HG03025 (cell line): ENCODE results near the gene MED13.
"Not testable (repeated sequence)": the region's sequence is repeated elsewhere in the genome, so short reads cannot be mapped to it uniquely, and the experiment has no call there.

Source experiments
- ATAC-seq: cut with Tn5 transposase; IDR thresholded peaks from one replicate; pipeline ENCODE4 v1.9.1; 2021; ENCODE audit warnings: mild to moderate bottlenecking, moderate library complexity; ENCODE audit not compliant: unreplicated experiment, low FRiP score

MED13 gene

DNA sequence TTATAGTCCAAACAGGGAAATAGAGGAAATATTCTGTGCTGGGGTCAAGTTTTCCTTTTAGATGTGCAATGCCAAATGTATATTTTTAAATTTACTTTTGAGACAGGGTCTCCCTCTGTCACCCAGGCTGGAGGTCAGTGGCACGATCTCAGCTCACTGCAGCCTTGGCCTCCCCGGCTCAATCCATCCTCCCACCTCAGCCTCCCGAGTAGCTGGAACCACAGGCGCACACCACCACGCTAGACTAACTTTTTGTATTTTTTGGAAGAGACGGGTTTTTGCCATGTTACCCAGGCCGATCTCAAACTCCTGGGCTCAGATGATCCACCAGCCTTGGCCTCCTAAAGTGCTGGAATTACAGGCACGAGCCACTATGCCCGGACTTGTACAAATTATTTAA lies 25.8 kb upstream of the MED13 start:
- no peak for ATAC-seq

DNA sequence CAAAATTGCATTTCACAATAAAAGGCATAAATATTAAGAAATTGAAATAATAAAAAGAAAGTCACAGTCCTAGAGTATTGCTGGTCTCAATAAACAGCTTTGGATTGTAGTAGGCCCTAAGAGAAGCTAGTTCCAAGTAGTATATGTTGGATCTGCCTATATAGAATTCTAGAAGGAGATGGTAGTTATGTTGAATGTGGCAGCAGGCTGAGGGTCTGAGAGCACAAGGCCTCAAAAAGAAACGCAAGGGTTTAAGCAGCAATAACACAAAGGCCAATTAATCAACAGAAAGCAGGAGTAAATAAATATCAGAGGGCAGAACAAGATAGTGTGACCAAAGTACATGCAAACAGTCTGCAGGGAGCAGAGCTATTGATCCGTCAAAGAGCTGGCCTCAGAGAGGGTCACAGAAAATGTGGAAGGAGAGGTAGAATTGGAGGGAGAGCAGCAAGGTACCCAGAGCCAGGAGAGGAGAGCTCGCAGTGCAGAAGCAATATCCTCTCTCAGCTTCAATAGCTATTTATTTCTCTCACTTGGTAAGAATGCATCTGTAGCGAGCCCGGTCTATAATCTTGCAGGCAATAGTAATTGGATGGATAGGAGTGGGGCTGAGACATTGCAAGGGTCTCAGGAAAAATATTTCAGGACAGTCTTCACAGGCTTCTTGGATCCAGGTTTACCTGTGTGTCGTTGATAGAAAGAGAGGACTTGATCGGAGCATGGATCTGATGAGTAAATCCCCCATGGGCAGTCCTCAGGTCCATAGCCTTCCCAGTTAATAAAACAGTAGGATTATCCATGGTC lies 25.1 kb upstream of the MED13 start:
- ATAC-seq, result no peak

DNA sequence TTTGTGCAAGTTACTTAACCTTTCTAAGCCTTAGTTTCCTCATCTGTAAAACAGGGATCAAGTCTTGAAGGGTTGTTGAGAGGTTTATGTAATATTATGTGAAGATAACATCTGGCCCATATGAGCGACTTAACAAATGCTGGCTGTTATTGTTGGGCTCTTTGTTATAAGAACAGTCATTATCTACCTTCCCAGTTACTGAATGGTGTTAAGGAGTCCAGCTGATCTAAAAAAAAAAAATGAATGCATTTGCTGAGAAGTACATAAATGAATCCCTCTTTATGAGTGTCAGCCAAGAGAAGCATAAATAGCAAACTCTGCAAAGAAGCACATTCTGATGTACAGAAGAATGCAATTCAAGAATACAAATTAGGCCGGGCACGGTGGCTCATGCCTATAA lies 24.3 kb upstream of the MED13 start:
- ATAC-seq, result no peak

DNA sequence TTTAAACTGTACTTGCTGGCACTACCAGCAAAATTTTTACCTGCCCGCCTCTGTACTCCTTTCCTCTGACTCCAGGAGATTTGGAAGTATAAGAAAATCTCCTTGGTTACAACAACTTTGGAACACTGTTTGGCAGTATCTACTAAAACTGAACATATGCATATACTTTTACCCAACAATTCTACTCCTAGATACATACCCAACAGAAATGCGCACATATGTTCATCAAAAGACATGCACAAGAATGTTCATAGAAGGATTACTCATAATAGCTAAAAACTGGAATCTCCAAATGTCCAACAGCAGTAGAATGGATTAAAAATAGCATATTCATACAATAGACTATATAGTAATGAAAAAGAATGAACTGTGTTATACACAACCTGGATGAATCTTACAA lies 21.7 kb upstream of the MED13 start:
- no peak for ATAC-seq

DNA sequence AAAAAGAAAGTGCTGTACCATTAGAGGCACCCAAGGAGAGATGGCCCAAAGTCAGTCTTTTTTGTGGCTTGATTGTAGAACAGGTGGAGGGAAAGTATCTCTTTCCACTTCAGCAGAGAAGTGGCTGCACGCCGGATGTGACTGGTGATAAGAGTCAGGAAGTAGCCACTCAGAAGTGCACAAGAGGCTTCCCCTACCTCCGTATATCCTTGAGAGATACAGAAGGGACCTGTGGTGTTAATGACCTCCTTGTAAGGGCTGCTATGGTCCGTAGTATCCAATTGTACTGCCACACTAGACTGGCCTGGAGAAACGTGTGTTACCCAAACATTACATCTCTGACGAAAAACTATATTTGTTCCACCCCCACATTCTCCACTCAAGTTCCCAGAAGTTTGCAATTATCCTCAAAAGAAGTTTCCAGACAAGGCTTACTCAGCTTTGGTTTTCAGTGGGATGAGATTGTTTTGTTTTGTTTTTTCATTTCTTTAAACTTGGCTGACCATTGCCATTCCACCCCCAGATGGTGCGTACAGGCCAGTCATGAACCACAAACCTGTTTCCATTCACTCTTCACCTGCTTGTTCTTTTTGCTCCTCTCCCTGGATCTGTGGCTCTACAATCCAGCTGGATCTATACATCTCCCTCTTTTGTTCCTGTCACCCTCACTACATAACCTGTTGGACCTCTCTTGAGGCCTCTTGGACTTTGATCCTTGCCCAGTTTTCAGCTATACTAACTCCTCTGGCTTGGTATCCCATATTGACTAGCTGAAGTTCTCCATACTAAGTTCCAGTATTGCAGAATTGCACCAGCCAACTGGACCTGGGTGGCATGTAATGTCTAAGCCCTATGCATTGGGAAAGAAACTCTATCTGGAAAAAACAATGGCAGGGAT lies 20.7 kb upstream of the MED13 start:
- no peak for ATAC-seq

DNA sequence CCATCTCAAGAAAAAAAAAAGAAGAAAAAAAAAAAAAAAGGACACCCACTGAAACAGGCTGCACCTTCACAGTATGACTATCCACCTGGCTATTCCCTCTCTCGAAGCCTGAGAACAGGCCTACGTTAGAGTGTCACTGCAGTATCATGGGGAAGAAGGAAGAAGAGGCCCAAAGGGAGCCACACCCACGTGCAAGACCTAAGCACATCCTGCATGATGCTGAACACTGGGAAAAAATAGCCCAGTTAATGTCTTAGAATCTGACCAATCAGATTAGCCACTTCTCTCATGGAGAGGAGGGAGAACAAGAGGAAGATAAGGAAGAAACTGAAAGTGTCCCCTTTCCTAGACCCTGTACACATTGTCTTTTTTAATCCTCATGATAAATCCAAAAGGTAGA lies 19.5 kb upstream of the MED13 start:
- no peak for ATAC-seq

DNA sequence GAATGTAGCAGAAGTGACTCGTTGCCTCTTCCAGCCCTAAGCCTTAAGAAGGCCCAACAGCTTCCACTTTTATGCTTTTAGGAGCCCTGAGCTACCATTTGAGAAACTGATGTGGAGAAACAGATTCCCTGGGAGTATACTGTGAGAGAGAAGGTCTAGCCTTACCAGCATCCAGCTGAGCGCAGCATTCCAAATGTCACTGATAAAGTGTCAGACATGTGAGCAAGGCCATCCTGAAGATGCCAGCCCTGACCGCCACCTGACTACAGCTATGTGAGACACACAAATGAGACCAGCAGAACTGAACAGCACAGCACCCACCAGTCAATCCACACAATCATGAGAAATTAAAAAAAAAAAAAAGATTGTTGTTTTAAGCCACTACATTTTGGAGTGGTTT lies 18.6 kb upstream of the MED13 start:
- no peak for ATAC-seq

DNA sequence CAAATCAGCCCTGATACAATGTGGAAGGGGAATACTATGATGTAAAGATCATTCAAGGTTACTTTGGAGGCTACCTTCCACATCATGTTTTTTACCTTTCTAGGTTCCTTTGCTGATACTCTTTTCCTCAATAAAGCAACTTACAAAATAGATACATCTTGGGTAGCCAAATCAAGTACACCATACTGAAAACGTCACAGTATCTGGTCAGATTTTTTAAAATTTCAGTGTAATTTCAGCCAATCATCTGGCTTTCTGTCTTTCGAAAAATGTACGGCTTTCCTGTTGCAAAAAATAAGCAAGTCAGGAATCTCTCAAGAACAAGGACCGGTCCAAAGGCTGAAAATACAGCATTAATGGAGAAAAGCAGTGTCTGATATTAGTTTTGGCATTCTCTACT lies 15.6 kb upstream of the MED13 start:
- ATAC-seq, result no peak

DNA sequence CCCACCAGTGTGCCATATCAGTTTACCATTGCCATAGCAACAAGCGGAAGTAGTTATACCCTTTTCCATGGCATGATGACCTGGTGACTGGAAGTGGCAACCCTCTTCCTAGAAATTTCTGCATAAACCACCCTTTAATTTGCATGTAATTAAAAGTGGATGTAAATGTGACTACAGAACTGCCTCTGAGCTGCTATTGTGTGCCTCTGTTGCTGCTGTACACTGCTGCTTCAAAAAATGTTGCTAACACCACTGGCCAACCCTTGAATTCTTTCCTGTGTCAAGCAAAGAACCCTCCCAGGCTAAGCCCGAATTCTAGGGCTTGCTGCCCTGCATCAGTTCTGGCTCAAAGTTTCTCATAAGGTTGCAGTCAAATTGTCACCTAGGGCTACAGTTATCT lies 12.9 kb upstream of the MED13 start:
- ATAC-seq, result no peak

DNA sequence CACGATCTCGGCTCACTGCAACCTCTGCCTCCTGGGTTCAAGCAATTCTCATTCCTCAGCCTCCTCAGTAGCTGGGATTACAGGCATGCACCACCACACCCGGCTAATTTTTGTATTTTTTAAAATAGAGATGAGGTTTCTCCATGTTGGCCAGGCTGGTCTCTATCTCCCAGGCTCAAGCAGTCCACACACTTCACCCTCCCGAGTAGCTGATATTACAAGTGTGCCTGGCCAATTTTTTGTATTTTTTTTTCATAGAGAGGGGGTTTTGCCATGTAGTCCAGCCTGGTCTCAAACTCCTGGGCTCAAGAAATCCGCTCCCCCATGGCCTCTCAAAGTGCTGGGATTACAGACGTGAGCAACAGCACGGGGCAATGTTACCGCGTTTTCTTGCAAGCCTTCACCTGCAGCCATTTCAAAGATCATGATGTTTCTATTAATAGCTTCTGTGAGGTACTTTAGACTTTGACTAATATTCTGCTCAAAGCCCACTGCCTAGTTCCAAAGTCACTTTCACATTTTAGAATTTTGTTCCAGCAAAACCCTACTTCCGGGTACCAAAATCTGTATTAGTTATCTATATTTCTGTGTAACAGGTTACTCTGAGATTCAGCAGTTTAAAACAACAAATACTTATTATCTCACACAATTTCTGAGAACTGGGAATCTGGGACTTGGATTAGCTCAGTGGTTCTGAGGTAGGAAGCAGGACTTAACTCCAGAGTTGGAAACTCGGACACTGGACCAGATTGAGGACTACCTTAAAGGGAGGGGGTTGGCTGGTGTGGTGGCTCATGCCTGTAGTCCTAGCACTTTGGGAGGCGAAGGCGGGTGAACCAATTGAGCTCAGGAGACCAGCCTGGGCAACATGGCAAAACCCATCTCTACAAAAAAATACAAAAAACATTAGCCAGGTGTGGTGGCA lies 12.0 kb upstream of the MED13 start:
- ATAC-seq, result no peak

DNA sequence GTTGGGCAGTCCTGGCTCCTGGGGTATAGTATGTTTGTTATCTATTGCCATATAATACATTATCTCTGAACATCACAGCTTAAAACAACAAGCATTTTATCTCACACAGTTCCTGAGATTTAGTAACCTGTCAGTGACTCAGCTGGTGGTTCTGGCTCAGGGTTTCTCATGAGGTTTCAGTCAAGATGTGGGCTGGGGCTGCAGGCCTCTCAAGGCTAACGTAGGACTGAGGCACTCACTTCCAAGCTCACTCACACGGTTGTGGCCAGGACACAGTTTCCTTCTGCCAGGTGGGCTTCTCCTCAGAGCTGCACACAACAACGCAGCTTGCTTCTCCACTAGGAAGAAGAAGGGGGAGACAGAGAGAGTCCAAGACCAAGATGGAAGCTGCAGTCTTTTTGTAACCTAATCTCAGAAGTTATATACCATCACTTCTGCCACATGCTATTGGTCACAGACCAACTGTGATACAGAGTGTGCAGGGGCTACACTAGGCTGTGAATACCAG lies 10.3 kb upstream of the MED13 start:
- ATAC-seq, result no peak

DNA sequence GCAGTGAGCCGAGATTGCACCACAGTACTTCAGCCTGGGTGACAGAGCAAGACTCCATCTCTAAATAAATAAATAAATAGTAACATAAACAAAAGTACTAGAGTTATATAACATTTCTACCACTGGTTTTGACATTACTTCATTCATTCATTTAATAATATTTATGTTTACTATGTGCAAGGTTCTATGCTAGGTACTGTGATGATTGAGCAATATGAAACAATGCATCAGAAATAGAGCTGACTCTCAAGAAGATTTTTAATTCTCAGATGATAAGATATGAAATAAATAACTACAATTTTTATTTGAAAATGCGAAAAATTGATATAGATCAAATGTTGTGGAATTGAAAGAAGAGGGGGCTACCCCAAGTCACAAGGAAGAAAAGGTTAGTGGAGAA lies 8.9 kb upstream of the MED13 start:
- no peak for ATAC-seq

DNA sequence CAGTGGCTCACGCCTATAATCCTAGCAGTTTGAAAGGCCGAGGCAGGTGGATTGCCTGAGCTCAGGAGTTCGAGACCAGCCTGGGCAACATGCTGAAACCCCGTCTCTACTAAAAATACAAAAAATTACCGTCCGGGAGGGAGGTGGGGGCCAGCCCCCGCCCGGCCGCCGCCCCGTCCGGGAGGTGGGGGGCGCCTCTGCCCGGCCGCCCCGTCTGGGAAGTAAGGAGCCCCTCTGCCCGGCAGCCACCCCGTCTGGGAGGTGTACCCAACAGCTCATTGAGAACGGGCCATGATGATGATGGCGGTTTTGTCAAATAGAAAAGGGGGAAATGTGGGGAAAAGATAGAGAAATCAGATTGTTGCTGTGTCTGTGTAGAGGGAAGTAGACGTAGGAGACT lies 7.8 kb upstream of the MED13 start:
- not testable (repeated sequence) for ATAC-seq

DNA sequence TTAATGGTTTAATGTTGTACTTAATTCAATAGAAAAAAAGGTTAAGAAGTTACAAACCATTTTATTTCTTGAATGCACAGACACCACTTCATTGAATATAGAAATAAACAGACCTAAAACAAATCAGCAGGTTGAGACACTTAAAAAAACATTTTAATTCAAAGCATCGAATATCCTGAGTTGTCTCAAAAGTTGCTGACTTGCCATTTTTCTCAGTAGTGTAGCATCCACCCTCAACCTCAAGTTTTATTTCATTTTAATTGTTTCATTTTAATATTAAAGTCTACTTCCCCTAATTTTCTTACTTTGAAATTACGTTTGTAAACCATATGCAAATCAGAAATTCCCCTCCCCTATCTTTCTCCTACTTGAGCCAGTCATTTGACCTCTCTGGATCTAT lies 5.8 kb upstream of the MED13 start:
- no peak for ATAC-seq

DNA sequence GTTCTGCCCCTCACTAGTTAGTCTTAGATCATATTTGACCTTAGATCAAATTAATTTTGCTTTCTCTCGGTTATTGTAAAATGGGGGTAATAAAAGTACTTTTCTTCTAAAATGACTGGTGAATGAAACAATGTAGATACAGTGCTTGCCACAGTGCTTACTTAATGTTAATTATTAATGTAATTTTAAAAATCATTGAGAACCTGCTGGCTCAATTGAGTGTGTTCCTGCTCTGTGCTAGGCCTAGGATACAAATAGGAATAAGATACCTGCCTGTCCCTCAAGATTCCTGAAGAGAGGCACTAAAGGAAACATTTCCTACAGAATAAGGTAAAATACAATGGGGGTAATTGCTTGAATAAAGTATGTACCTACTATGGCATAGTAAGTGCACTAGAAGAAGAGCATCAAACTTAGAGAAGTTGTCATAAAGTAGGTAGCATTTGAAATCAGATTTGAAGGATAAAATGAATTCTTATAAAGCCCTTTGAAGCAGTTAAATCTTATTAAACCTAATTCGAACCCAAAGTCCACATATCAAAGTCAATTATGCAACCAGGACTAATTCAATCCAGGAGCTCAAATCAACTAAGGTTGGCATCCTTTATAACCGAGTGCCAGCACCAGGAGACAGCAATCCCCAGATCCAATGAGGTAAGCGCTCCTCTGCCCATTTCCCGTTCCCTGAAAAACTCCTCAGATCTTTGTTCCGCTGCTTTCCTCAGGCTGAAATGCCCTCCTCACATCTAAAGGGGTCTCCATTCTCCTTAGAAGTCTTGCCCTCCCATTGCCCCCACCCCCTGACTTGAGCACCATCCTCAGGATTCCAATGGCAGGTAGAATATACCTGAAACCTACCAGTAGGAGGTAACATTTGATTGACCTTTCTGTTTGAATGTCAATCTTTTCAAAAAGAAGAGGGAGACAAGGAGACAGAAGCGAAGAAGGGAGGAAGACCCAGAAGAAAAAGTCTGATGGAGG lies 2.4 kb upstream of the MED13 start:
- no peak for ATAC-seq

DNA sequence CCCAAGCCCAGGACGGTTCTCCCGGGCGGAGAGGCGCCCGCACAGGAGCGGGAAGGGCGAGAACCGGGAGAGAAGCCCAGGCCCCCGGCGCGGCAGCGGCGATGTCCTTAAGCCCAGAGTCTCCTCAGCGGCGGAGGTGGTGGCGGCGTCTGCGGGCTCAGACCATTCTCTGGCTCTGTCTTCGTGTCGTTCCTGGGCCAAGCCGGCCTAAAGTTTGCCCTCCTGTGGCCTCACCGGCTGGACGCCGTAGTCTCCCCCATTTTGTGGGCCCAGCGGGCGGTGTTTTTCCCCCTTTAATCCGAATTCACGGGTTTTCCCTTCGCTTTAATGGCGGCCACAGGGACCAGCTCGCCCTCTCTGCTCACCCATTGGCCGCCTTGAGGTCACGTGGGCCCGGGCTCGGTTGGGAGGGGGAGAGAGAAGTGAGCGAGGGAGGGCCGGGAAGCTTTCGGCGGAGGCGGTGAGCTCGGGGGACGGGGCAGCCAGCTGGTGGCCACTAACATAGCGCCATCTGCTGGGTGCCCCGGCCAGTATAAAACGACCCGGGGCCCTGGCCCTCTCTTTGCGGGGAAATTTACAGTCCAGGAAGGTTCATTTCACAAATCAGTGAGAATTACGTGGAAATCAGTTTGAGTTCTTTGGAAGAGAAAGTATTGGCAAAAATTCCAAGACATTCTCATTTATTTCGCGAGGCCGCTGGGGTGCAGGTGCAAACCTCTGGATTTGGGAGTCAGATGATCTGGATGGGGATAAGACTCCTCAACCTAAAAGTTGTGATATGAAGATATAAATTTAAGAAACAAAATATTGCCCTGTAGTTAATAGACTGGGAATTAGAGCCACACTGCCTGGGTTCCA lies 762 bp upstream of the MED13 start:
- ATAC-seq, result peak; percentile 86

DNA sequence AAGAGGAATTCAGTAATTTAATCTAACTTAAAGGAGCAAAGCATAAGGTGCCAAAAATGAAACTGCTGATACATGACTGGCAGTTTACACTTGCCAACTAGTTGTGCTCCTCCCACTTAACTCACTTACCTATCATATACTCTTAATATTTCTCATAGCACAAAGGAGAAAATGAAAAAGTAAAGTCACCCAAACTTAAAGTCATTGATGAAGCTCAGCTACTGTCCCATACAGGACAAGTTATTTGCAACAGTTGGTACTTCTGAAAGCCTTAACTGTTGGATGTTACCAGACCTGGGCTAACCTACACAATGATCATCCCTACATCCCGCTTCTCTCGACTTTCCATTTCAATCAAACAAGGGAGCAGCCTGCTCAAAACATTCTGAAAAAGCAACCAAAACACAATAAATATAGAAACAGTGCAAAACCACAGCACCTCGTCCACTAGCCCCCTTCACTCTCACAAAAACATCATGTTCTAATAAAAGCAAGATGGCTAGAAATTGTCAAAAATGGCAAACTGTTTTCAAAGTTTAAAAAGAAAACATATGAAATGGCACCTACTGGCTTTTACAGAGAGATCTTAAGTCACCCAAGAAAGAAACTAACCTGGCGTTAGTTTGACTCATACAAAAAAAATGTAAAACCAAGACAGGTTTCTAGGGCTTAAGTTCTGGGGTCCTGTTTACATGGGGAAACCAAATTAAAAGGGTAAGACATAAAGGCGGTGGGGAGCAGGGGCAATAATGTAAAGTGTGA lies 868 bp downstream of the MED13 start:
- ATAC-seq, result no peak

DNA sequence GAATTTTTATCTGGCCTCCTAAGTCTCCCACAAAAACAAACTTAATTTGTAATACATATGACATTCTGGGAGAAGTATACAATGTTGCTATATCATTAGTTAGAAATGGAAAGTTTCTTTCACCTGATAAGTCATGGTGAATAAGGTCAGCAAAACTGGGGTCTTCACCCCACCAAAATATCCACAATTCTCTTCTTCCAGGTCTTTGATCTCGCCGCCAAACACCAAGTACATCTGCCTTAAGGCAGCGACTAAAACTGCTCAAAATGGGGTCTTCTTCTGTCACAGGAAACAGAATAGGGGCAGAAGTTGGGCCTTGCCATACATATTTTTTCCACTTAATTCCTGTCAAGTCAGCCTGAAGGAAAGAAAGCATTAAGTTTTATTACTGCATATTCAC lies 2.1 kb downstream of the MED13 start:
- no peak for ATAC-seq
